ENCODE results near the gene SSU72.
"Not testable (repeated sequence)": the region's sequence is repeated elsewhere in the genome, so short reads cannot be mapped to it uniquely, and the experiment has no call there.

Gene SSU72

GRCh38 chr1:1536019-1536937, 38.4 kb downstream of the SSU72 start:
- Histone ChIP-seq H3K27me3 (ENCODE audit: insufficient read depth, low read length, poor library complexity) (no peaks in the 10 kb centered on the region), H2AK5ac (ENCODE audit: low read length) (no peak overlapping the region), H3K18ac (ENCODE audit: low read length) (no peak overlapping the region), H4K8ac (ENCODE audit: low read depth, low read length) (no peak overlapping the region), H3K36me3 (ENCODE audit: control insufficient read depth, insufficient read depth, low read length) (no peaks in the 10 kb centered on the region), H3K4ac (ENCODE audit: low read depth, low read length) (no peak overlapping the region), H3K4me2 (ENCODE audit: low read length) (no peak overlapping the region), H3K79me1 (ENCODE audit: low read length) (no peaks in the 10 kb centered on the region), H3K4me1 (ENCODE audit: control insufficient read depth, low read depth, low read length) (no peaks in the 10 kb centered on the region), H2BK5ac (ENCODE audit: low read length) (no peak overlapping the region), H3K4me3 (ENCODE audit: low read length) (no peak overlapping the region), H3K23ac (ENCODE audit: low read length) (no peak overlapping the region), H3K9ac (ENCODE audit: low read length) (no peak overlapping the region), H2BK120ac (ENCODE audit: low read depth, low read length) (no peak overlapping the region), H4K5ac (ENCODE audit: low read length) (no peak overlapping the region), H3K27ac (ENCODE audit: low read depth, low read length) (no peak overlapping the region), H3K79me2 (ENCODE audit: control insufficient read depth, insufficient read depth, low read length) (no peaks in the 10 kb centered on the region), H2BK15ac (replicated peaks; ENCODE audit: low read depth) (no peak overlapping the region), H3K56ac (ENCODE audit: low read length) (no peak overlapping the region)
- no CpG with 5 or more reads among the region's 48 CpGs for WGBS (ENCODE audit: extremely low coverage, insufficient coverage, low lambda C conversion rate)
- DNase-seq = no peak

- H3K4ac ChIP-seq (ENCODE audit: low read depth, low read length) = no peak overlapping the region
- no peaks in the 10 kb centered on the region for H3K79me2 ChIP-seq (ENCODE audit: control insufficient read depth, insufficient read depth, low read length)
- H3K18ac ChIP-seq (ENCODE audit: low read length) = no peak overlapping the region
- H3K79me1 ChIP-seq (ENCODE audit: low read length) = no peaks in the 10 kb centered on the region
- no CpG with 5 or more reads among the region's 66 CpGs for WGBS (ENCODE audit: extremely low coverage, insufficient coverage, low lambda C conversion rate)
- H2AK5ac ChIP-seq (ENCODE audit: low read length) = no peak overlapping the region
- no peak for DNase-seq
- H3K4me2 ChIP-seq (ENCODE audit: low read length) = no peak overlapping the region
- no peaks in the 10 kb centered on the region for H3K27me3 ChIP-seq (ENCODE audit: insufficient read depth, low read length, poor library complexity)
- no peak overlapping the region for H2BK15ac ChIP-seq (replicated peaks; ENCODE audit: low read depth)
- no peaks in the 10 kb centered on the region for H3K36me3 ChIP-seq (ENCODE audit: control insufficient read depth, insufficient read depth, low read length)
- no peak overlapping the region for H3K9ac ChIP-seq (ENCODE audit: low read length)
- H3K56ac ChIP-seq (ENCODE audit: low read length) = no peak overlapping the region
- H3K23ac ChIP-seq (ENCODE audit: low read length) = no peak overlapping the region
- no peak overlapping the region for H3K27ac ChIP-seq (ENCODE audit: low read depth, low read length)
- no peak overlapping the region for H3K4me3 ChIP-seq (ENCODE audit: low read length)
- no peak overlapping the region for H2BK5ac ChIP-seq (ENCODE audit: low read length)
- H3K4me1 ChIP-seq (ENCODE audit: control insufficient read depth, low read depth, low read length) = no peaks in the 10 kb centered on the region
- no peak overlapping the region for H2BK120ac ChIP-seq (ENCODE audit: low read depth, low read length)
- no peak overlapping the region for H4K8ac ChIP-seq (ENCODE audit: low read depth, low read length)
- H4K5ac ChIP-seq (ENCODE audit: low read length) = no peak overlapping the region
Measured at GRCh38 chr1:1535201-1536018, 39.3 kb downstream of the SSU72 start.

- no peak overlapping the region for H2BK120ac ChIP-seq (ENCODE audit: low read depth, low read length)
- H3K4me3 ChIP-seq (ENCODE audit: low read length) = no peak overlapping the region
- no peak overlapping the region for H2BK15ac ChIP-seq (replicated peaks; ENCODE audit: low read depth)
- H3K4ac ChIP-seq (ENCODE audit: low read depth, low read length) = no peak overlapping the region
- H3K18ac ChIP-seq (ENCODE audit: low read length) = no peak overlapping the region
- H3K36me3 ChIP-seq (ENCODE audit: control insufficient read depth, insufficient read depth, low read length) = no peaks in the 10 kb centered on the region
- H2BK5ac ChIP-seq (ENCODE audit: low read length) = no peak overlapping the region
- DNase-seq = no peak
- no peaks in the 10 kb centered on the region for H3K4me1 ChIP-seq (ENCODE audit: control insufficient read depth, low read depth, low read length)
- no peak overlapping the region for H4K8ac ChIP-seq (ENCODE audit: low read depth, low read length)
- WGBS (ENCODE audit: extremely low coverage, insufficient coverage, low lambda C conversion rate) = no CpG with 5 or more reads among the region's 31 CpGs
- H3K56ac ChIP-seq (ENCODE audit: low read length) = no peak overlapping the region
- H2AK5ac ChIP-seq (ENCODE audit: low read length) = no peak overlapping the region
- no peaks in the 10 kb centered on the region for H3K79me2 ChIP-seq (ENCODE audit: control insufficient read depth, insufficient read depth, low read length)
- H3K4me2 ChIP-seq (ENCODE audit: low read length) = no peak overlapping the region
- H3K79me1 ChIP-seq (ENCODE audit: low read length) = no peaks in the 10 kb centered on the region
- no peak overlapping the region for H4K5ac ChIP-seq (ENCODE audit: low read length)
- H3K27me3 ChIP-seq (ENCODE audit: insufficient read depth, low read length, poor library complexity) = no peaks in the 10 kb centered on the region
- H3K27ac ChIP-seq (ENCODE audit: low read depth, low read length) = no peak overlapping the region
- no peak overlapping the region for H3K23ac ChIP-seq (ENCODE audit: low read length)
- H3K9ac ChIP-seq (ENCODE audit: low read length) = no peak overlapping the region
Measured at GRCh38 chr1:1534401-1535154, 40.1 kb downstream of the SSU72 start.

GRCh38 chr1:1533894-1534291, 40.8 kb downstream of the SSU72 start:
- not testable (repeated sequence) for H3K18ac ChIP-seq (ENCODE audit: low read length)

GRCh38 chr1:1533176-1533893, 41.3 kb downstream of the SSU72 start:
- no CpG with 5 or more reads among the region's 22 CpGs for WGBS (ENCODE audit: extremely low coverage, insufficient coverage, low lambda C conversion rate)

More at GRCh38 chr1:1533894-1534291, 40.8 kb downstream of the SSU72 start:
- not testable (repeated sequence) for H2BK15ac ChIP-seq (replicated peaks; ENCODE audit: low read depth); H3K23ac ChIP-seq (ENCODE audit: low read length); H3K79me2 ChIP-seq (ENCODE audit: control insufficient read depth, insufficient read depth, low read length); H3K27me3 ChIP-seq (ENCODE audit: insufficient read depth, low read length, poor library complexity); H3K4ac ChIP-seq (ENCODE audit: low read depth, low read length); H3K4me1 ChIP-seq (ENCODE audit: control insufficient read depth, low read depth, low read length); H3K27ac ChIP-seq (ENCODE audit: low read depth, low read length); H3K9ac ChIP-seq (ENCODE audit: low read length); H2AK5ac ChIP-seq (ENCODE audit: low read length); DNase-seq; H3K79me1 ChIP-seq (ENCODE audit: low read length); H3K36me3 ChIP-seq (ENCODE audit: control insufficient read depth, insufficient read depth, low read length); H3K4me2 ChIP-seq (ENCODE audit: low read length); H2BK5ac ChIP-seq (ENCODE audit: low read length); H4K5ac ChIP-seq (ENCODE audit: low read length); H3K56ac ChIP-seq (ENCODE audit: low read length); H3K4me3 ChIP-seq (ENCODE audit: low read length); H2BK120ac ChIP-seq (ENCODE audit: low read depth, low read length); H4K8ac ChIP-seq (ENCODE audit: low read depth, low read length)
- no CpG with 5 or more reads among the region's 18 CpGs for WGBS (ENCODE audit: extremely low coverage, insufficient coverage, low lambda C conversion rate)

More at GRCh38 chr1:1533176-1533893, 41.3 kb downstream of the SSU72 start:
- DNase-seq; H4K5ac ChIP-seq (ENCODE audit: low read length); H3K4me2 ChIP-seq (ENCODE audit: low read length); H3K4me1 ChIP-seq (ENCODE audit: control insufficient read depth, low read depth, low read length); H4K8ac ChIP-seq (ENCODE audit: low read depth, low read length); H3K4me3 ChIP-seq (ENCODE audit: low read length); H2BK120ac ChIP-seq (ENCODE audit: low read depth, low read length); H3K27me3 ChIP-seq (ENCODE audit: insufficient read depth, low read length, poor library complexity); H2AK5ac ChIP-seq (ENCODE audit: low read length); H2BK5ac ChIP-seq (ENCODE audit: low read length); H3K79me2 ChIP-seq (ENCODE audit: control insufficient read depth, insufficient read depth, low read length); H3K79me1 ChIP-seq (ENCODE audit: low read length); H3K18ac ChIP-seq (ENCODE audit: low read length); H3K23ac ChIP-seq (ENCODE audit: low read length); H2BK15ac ChIP-seq (replicated peaks; ENCODE audit: low read depth); H3K56ac ChIP-seq (ENCODE audit: low read length); H3K4ac ChIP-seq (ENCODE audit: low read depth, low read length); H3K36me3 ChIP-seq (ENCODE audit: control insufficient read depth, insufficient read depth, low read length); H3K27ac ChIP-seq (ENCODE audit: low read depth, low read length); H3K9ac ChIP-seq (ENCODE audit: low read length): not testable (repeated sequence)
